Right renal cortex interstitium (tissue), 3 donors: ENCODE measurements around the gene TNC. TPM values are rescaled to one million over a fixed set of nuclear protein-coding genes. Genes with fewer than 3 reads are reported as not detected.

ENCODE experiments used
- DNase-seq, 3 donors: peaks; one replicate each; pipeline ENCODE4 v3.0.0-alpha.2; 2013; ENCODE audit warnings: low read depth in 3 of 3, low spot score in 2 of 3
- polyA plus RNA-seq, 3 donors: library from polyadenylated mRNA; unstranded; fragments of 120-200 nt; gene quantifications; one replicate each; pipeline ENCODE4 v1.2.1, GENCODE V29; 2013; ENCODE audit not compliant: insufficient read length in 3 of 3

The TNC gene
- polyA plus RNA-seq, 3 donors, result 406 to 463 (median 421) TPM

GRCh38 chr9:115104908-115105307, 13.0 kb downstream of the TNC start:
- no peak for DNase-seq

- DNase-seq, result no peak
Observed at GRCh38 chr9:115103746-115104477, 14.0 kb downstream of the TNC start.

- DNase-seq, result no peak
Observed at GRCh38 chr9:115099901-115100300, 18.1 kb downstream of the TNC start.

GRCh38 chr9:115098226-115098965, 19.6 kb downstream of the TNC start:
- DNase-seq, result peak in 2 of 3 donors; percentile 53 to 55

- DNase-seq, result no peak
Observed at GRCh38 chr9:115093520-115093919, 24.4 kb downstream of the TNC start.

- DNase-seq, result no peak
Observed at GRCh38 chr9:115090486-115090885, 27.5 kb downstream of the TNC start.

GRCh38 chr9:115088860-115089259, 29.1 kb downstream of the TNC start:
- DNase-seq, result no peak

GRCh38 chr9:115086886-115087285, 31.1 kb downstream of the TNC start:
- no peak for DNase-seq

GRCh38 chr9:115086461-115086860, 31.5 kb downstream of the TNC start:
- no peak for DNase-seq

- DNase-seq, result no peak
Observed at GRCh38 chr9:115085773-115086377, 32.1 kb downstream of the TNC start.

GRCh38 chr9:115084709-115085108, 33.2 kb downstream of the TNC start:
- no peak for DNase-seq

GRCh38 chr9:115084157-115084556, 33.8 kb downstream of the TNC start:
- no peak for DNase-seq

- DNase-seq, result no peak
Observed at GRCh38 chr9:115080242-115080641, 37.7 kb downstream of the TNC start.

- no peak for DNase-seq
Observed at GRCh38 chr9:115079156-115079555, 38.8 kb downstream of the TNC start.

GRCh38 chr9:115073456-115073855, 44.5 kb downstream of the TNC start:
- no peak for DNase-seq

- no peak for DNase-seq
Observed at GRCh38 chr9:115071176-115071575, 46.8 kb downstream of the TNC start.

GRCh38 chr9:115069771-115070170, 48.2 kb downstream of the TNC start:
- no peak for DNase-seq

- DNase-seq, result no peak
Observed at GRCh38 chr9:115069302-115069701, 48.7 kb downstream of the TNC start.

- DNase-seq, result no peak
Observed at GRCh38 chr9:115068031-115068430, 49.9 kb downstream of the TNC start.

- DNase-seq, result no peak
Observed at GRCh38 chr9:115063058-115063845, 54.7 kb downstream of the TNC start.
